ENCODE measurements around the gene CACNA1E. TPM values are rescaled to one million over a fixed set of nuclear protein-coding genes. Genes with fewer than 3 reads are reported as not detected.

CACNA1E gene
- total and polyA plus RNA-seq, 2 experiments from 2014 or later = 0.32 to 1.1 TPM

DNA sequence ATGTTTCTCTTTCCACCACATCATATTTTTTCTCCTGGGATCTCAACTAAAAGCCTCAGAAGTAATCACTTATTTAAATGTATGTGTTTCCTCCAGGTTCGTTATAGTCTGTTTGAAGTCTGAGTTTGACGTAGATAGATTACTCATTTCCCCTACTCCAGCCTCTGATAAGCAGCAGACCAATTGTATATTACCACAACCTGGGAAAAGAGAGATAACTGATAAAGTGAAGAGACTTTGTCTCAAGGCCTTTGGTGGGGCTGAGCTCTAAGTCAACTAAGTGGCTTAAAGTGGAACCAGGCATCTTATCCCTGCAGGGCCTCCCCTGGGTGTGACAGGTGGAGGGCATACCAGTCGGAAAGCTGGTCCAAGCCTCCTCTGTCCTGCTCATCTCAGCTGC, 34.9 kb upstream of the CACNA1E start (continued):
- TF ChIP-seq, protein P1, sequence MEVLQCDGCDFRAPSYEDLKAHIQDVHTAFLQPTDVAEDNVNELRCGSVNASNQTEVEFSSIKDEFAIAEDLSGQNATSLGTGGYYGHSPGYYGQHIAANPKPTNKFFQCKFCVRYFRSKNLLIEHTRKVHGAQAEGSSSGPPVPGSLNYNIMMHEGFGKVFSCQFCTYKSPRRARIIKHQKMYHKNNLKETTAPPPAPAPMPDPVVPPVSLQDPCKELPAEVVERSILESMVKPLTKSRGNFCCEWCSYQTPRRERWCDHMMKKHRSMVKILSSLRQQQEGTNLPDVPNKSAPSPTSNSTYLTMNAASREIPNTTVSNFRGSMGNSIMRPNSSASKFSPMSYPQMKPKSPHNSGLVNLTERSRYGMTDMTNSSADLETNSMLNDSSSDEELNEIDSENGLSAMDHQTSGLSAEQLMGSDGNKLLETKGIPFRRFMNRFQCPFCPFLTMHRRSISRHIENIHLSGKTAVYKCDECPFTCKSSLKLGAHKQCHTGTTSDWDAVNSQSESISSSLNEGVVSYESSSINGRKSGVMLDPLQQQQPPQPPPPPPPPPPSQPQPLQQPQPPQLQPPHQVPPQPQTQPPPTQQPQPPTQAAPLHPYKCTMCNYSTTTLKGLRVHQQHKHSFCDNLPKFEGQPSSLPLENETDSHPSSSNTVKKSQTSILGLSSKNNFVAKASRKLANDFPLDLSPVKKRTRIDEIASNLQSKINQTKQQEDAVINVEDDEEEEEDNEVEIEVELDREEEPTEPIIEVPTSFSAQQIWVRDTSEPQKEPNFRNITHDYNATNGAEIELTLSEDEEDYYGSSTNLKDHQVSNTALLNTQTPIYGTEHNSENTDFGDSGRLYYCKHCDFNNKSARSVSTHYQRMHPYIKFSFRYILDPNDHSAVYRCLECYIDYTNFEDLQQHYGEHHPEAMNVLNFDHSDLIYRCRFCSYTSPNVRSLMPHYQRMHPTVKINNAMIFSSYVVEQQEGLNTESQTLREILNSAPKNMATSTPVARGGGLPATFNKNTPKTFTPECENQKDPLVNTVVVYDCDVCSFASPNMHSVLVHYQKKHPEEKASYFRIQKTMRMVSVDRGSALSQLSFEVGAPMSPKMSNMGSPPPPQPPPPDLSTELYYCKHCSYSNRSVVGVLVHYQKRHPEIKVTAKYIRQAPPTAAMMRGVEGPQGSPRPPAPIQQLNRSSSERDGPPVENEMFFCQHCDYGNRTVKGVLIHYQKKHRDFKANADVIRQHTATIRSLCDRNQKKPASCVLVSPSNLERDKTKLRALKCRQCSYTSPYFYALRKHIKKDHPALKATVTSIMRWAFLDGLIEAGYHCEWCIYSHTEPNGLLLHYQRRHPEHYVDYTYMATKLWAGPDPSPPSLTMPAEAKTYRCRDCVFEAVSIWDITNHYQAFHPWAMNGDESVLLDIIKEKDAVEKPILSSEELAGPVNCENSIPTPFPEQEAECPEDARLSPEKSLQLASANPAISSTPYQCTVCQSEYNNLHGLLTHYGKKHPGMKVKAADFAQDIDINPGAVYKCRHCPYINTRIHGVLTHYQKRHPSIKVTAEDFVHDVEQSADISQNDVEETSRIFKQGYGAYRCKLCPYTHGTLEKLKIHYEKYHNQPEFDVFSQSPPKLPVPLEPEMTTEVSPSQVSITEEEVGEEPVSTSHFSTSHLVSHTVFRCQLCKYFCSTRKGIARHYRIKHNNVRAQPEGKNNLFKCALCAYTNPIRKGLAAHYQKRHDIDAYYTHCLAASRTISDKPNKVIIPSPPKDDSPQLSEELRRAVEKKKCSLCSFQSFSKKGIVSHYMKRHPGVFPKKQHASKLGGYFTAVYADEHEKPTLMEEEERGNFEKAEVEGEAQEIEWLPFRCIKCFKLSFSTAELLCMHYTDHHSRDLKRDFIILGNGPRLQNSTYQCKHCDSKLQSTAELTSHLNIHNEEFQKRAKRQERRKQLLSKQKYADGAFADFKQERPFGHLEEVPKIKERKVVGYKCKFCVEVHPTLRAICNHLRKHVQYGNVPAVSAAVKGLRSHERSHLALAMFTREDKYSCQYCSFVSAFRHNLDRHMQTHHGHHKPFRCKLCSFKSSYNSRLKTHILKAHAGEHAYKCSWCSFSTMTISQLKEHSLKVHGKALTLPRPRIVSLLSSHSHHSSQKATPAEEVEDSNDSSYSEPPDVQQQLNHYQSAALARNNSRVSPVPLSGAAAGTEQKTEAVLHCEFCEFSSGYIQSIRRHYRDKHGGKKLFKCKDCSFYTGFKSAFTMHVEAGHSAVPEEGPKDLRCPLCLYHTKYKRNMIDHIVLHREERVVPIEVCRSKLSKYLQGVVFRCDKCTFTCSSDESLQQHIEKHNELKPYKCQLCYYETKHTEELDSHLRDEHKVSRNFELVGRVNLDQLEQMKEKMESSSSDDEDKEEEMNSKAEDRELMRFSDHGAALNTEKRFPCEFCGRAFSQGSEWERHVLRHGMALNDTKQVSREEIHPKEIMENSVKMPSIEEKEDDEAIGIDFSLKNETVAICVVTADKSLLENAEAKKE (CRISPR knock-in tag; IDR thresholded peaks at IDR 0.05) = no peak
- TF ChIP-seq, protein P2, sequence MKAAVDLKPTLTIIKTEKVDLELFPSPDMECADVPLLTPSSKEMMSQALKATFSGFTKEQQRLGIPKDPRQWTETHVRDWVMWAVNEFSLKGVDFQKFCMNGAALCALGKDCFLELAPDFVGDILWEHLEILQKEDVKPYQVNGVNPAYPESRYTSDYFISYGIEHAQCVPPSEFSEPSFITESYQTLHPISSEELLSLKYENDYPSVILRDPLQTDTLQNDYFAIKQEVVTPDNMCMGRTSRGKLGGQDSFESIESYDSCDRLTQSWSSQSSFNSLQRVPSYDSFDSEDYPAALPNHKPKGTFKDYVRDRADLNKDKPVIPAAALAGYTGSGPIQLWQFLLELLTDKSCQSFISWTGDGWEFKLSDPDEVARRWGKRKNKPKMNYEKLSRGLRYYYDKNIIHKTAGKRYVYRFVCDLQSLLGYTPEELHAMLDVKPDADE (IDR thresholded peaks at IDR 0.05) = no peak

DNA sequence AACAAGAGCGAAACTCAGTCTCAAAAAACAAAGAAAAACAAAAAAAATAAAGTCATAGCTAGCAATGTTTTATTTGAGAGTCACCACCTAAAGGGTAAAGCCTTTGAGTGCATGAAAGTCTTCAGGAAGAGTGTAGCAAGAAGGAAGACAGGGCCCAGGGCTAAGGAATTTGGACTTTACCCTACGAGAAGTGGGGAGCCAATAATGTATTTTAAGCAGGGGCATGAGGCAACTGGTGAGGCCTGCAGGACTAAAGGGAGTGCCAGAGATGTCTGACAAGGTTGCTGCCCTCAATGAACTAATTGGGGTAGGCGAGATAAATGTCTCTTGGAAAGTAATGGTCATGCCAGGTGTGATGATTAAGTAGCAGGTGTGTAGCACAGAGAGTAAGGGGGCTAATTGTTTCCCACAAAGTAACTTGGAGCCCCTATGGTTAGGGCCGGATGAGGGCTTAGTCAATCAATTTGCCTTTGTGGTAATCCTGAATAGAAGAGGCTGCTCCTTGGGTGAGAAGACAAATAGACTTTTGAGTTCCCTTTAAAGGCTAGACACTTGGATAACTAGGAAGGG, 31.6 kb upstream of the CACNA1E start:
- no peaks in the 10 kb centered on the region for H3F3A ChIP-seq (replicated peaks; ENCODE audit: low read depth)
- no peaks in the 10 kb centered on the region for H3K4me1 ChIP-seq (ENCODE audit: insufficient read depth)
- H3K9me3 Mint-ChIP-seq = peaks cover 5% of the 10 kb centered on the region
- H3K4me3 ChIP-seq = no peak overlapping the region
- no peaks in the 10 kb centered on the region for H3K36me3 Mint-ChIP-seq (ENCODE audit: low read depth)
- H3K27me3 ChIP-seq (ENCODE audit: insufficient read depth) = no peaks in the 10 kb centered on the region
- H3K4me3 Mint-ChIP-seq = no peak overlapping the region
- no peaks in the 10 kb centered on the region for H3K79me2 ChIP-seq (replicated peaks; ENCODE audit: insufficient read depth)
- peaks cover 1% of the 10 kb centered on the region for H3K27me3 Mint-ChIP-seq (ENCODE audit: insufficient read depth, low read depth, poor library complexity)
- H3K36me3 ChIP-seq (ENCODE audit: insufficient read depth) = no peaks in the 10 kb centered on the region
- no peak for DNase-seq (ENCODE audit: low spot score)
- no peak overlapping the region for H3K27ac ChIP-seq (ENCODE audit: low read depth)
- H3K27ac Mint-ChIP-seq = no peak overlapping the region
- no peaks in the 10 kb centered on the region for H4K20me1 ChIP-seq (replicated peaks; ENCODE audit: insufficient read depth)
- H3K9me2 ChIP-seq (ENCODE audit: insufficient read depth) = 0 out of 2 replicates have a peak, but pooled peaks cover 4% of the 10 kb centered on the region
- no peaks in the 10 kb centered on the region for H3K4me1 Mint-ChIP-seq
- no peak overlapping the region for H3K4me2 ChIP-seq
- ATAC-seq = no peak
- H2AFZ ChIP-seq = no peak overlapping the region
- no peak for TF ChIP-seq ZNF331 (CRISPR knock-in tag; IDR thresholded peaks at IDR 0.05; ENCODE audit: low read depth)
- TF ChIP-seq POLR2AphosphoS5 (IDR thresholded peaks at IDR 0.05; ENCODE audit: low read depth) = no peak
- no peak for TF ChIP-seq CREB1 (CRISPR knock-in tag; IDR thresholded peaks at IDR 0.05; ENCODE audit: low read depth)
- TF ChIP-seq ZNF114 (CRISPR knock-in tag; IDR thresholded peaks at IDR 0.05) = no peak
- TF ChIP-seq, protein P1 (CRISPR knock-in tag; IDR thresholded peaks at IDR 0.05) = no peak
- TF ChIP-seq, protein P2 (IDR thresholded peaks at IDR 0.05) = no peak
- TF ChIP-seq JUNB (IDR thresholded peaks at IDR 0.05; ENCODE audit: unreplicated experiment) = no peak
